SJCRH30 (cell line): ENCODE data around the gene CSTF1. TPM values are rescaled to one million over a fixed set of nuclear protein-coding genes. Genes with fewer than 3 reads are reported as not detected.
"Not testable (repeated sequence)": the region's sequence is repeated elsewhere in the genome, so short reads cannot be mapped to it uniquely, and the experiment has no call there.

Source experiments
- DNase-seq, 2 experiments: peaks; one replicate each; pipeline ENCODE4 v3.0.0-alpha.2; 2015 to 2020
- H3K27ac ChIP-seq: fragments of 250-450 bp; sonication (Bioruptor Pico); 2 replicates; pipeline ENCODE4 v1.5.1; 2020; ENCODE audit warnings: mild to moderate bottlenecking, moderate library complexity
- H3K27me3 ChIP-seq: fragments of 250-450 bp; sonication (Bioruptor Pico); 2 replicates; pipeline ENCODE4 v1.5.1; 2020; ENCODE audit warnings: mild to moderate bottlenecking, moderate library complexity
- H3K36me3 ChIP-seq: fragments of 250-450 bp; sonication (Bioruptor Pico); 2 replicates; pipeline ENCODE4 v1.5.1; 2020; ENCODE audit warnings: mild to moderate bottlenecking, moderate library complexity
- H3K4me1 ChIP-seq: fragments of 250-450 bp; sonication (Bioruptor Pico); 2 replicates; pipeline ENCODE4 v1.5.1; 2020; ENCODE audit warnings: mild to moderate bottlenecking, moderate library complexity
- H3K4me3 ChIP-seq: fragments of 250-450 bp; sonication (Bioruptor Pico); 2 replicates; pipeline ENCODE4 v1.5.1; 2020; ENCODE audit warnings: mild to moderate bottlenecking, moderate library complexity
- H3K9me3 ChIP-seq: fragments of 250-450 bp; sonication (Bioruptor Pico); replicated peaks from 2 replicates; pipeline ENCODE4 v1.5.1; 2020; ENCODE audit warnings: mild to moderate bottlenecking, moderate library complexity
- total RNA-seq: library from RNA; depleted of rRNA; stranded (reverse); fragments of >200 nt; shearing (Covaris generic); gene quantifications from 2 replicates; pipeline ENCODE4 v1.2.3, GENCODE V29; 2014

Gene CSTF1
- total RNA-seq, 1 experiment from 2014 or later = 167 TPM

DNA sequence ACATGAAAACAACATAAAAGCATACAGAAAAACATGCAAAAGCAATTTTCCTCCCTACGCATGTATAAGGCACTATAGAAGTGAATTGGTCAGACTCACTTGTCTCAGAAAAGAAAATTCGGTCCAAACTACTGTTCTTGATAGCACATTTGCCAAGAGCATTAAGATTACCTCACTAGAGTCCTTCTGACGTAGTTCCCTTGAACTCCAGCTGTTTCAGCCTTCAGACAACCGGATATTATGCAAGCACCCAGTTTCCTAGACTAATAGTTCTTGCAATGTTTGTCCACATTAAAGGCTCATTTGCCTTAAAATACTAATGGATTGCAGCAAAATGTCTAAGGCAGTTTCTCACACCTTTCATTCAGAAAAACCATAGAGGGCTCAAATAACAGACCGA, 17.1 kb downstream of the CSTF1 start:
- H3K4me1 ChIP-seq = no peaks in the 10 kb centered on the region
- no peak overlapping the region for H3K4me3 ChIP-seq
- no peak for DNase-seq
- no peak overlapping the region for H3K27ac ChIP-seq
- no peaks in the 10 kb centered on the region for H3K27me3 ChIP-seq
- H3K36me3 ChIP-seq = peaks cover 60% of the 10 kb centered on the region
- H3K9me3 ChIP-seq = no peaks in the 10 kb centered on the region

DNA sequence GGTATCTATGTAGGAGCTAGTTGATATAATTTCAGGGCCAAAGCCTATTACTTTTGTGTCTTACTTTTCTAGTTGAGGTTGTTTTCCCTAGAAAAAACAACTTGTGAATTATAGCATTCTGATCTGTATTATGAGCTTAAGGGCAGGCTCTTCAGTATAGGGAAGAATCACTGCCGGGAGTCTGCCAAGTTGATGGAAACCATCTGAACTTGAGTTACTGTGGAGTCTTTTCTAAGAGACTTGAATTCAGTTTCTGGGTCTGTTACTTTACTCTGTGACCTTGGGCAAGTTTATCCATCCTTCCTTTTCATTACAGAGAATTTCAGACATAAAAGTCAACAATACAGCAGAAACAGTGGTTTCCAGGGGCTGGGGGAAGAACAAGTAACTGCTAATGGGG, 17.5 kb downstream of the CSTF1 start:
- Histone ChIP-seq H3K9me3 (no peaks in the 10 kb centered on the region), H3K27me3 (no peaks in the 10 kb centered on the region), H3K27ac (no peak overlapping the region), H3K4me3 (no peak overlapping the region), H3K4me1 (no peaks in the 10 kb centered on the region), H3K36me3 (peaks cover 57% of the 10 kb centered on the region)
- DNase-seq = no peak

DNA sequence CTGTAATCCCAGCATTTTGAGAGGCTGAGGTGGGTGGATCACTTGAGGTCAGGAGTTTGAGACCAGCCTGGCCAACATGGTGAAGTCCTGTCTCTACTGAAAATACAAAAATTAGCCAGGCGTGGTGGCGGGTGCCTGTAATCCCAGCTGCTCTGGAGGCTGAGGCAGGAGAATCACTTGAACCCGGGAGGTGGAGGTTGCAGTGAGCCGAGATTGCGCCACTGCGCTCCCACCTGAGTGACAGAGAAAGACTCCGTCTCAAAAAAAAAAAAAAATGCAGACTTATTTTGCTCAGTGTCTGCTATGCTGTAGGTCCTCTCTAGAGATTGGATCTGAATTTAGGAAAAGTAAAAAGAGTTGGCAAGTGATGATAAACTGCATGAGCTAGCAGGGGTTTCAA, 18.8 kb downstream of the CSTF1 start:
- DNase-seq, H3K27ac ChIP-seq, H3K9me3 ChIP-seq, H3K4me1 ChIP-seq, H3K4me3 ChIP-seq, H3K27me3 ChIP-seq: not testable (repeated sequence)
- peaks cover 44% of the 10 kb centered on the region for H3K36me3 ChIP-seq

DNA sequence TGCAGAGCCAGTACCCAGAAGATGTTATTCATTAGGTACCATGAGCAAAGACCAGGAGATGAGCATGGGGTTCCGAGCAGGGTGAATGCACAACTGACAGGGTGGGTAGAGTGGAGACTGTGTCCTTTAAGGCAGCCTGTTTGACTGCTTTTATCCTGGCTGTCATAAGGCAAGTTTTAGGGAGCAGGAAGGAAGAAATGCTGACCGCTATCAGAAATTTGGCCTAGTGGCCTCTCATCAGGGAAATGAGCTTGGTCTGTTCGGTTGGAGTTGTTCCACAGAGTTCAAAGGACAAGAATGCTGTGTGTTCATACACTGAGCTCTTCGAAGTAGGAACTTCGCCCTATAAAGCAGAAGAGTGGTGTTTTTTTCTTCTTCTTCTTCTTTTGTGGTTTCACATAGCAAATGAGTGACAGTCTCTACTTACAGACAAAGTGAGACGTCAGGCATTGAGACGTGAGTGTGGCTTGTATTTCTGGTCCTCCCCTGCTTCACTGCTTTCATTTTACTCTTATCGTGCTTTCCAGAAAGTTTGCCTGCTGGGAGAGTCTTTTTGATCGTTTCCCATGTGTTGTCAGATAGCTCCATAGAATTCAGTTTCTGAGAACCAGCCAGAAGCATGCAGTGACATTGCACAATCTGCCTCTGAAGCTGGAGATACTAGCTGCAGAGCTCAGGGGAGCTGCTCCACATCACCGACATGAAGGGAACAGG, 19.5 kb downstream of the CSTF1 start, which contains the start of gene CASS4:
Gene CASS4 (plus strand): TSS at position 502 of the 714 bp plus-strand sequence. CDS start 199 bp downstream, at position 701.
- no peaks in the 10 kb centered on the region for H3K27me3 ChIP-seq
- DNase-seq = no peak
- H3K9me3 ChIP-seq = no peaks in the 10 kb centered on the region
- peaks cover 41% of the 10 kb centered on the region for H3K36me3 ChIP-seq
- H3K4me3 ChIP-seq = no peak within 1 kb of the TSS
- H3K27ac ChIP-seq = no peak within 1 kb of the TSS
- no peaks in the 10 kb centered on the region for H3K4me1 ChIP-seq

DNA sequence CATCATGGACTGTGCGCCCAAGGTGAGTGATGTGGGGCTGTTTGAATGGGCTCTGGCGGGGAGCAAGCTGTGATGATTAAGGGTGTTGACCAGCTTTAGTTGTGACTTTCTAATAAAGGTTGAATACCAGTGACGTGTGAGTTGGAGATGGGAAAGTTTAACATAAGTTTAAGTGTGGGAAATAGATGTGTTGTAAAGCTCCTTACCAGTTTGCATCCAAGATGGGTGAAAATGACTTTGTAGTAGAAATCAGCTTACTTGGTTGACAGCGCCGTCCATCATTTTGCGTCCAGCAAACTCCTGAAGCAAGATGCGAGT, 20.0 kb downstream of the CSTF1 start:
- Histone ChIP-seq H3K9me3 (no peaks in the 10 kb centered on the region), H3K27me3 (no peaks in the 10 kb centered on the region), H3K4me3 (no peak overlapping the region), H3K36me3 (peaks cover 36% of the 10 kb centered on the region), H3K27ac (no peak overlapping the region), H3K4me1 (no peaks in the 10 kb centered on the region)
- DNase-seq = no peak

DNA sequence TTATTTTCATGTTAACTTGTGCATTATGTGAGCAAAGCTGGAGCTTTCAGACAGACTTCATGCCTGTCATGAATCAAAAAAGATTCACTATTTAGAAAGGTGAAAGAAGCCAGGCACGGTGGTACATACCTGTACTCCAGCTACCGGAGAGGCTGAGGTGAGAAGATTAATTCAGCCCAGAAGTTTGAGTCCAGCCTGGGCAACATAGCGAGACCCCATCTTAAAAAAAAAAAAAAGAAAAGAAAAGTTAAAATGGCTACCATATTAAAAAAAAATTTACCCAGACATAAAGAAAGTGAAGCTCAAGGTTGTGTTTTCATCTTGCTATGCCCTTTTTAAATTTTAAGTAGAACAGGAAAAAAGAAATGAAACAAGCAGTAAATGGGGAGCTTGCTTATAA, 20.5 kb downstream of the CSTF1 start:
- H3K27ac ChIP-seq = no peak overlapping the region
- no peaks in the 10 kb centered on the region for H3K27me3 ChIP-seq
- no peak overlapping the region for H3K4me3 ChIP-seq

DNA sequence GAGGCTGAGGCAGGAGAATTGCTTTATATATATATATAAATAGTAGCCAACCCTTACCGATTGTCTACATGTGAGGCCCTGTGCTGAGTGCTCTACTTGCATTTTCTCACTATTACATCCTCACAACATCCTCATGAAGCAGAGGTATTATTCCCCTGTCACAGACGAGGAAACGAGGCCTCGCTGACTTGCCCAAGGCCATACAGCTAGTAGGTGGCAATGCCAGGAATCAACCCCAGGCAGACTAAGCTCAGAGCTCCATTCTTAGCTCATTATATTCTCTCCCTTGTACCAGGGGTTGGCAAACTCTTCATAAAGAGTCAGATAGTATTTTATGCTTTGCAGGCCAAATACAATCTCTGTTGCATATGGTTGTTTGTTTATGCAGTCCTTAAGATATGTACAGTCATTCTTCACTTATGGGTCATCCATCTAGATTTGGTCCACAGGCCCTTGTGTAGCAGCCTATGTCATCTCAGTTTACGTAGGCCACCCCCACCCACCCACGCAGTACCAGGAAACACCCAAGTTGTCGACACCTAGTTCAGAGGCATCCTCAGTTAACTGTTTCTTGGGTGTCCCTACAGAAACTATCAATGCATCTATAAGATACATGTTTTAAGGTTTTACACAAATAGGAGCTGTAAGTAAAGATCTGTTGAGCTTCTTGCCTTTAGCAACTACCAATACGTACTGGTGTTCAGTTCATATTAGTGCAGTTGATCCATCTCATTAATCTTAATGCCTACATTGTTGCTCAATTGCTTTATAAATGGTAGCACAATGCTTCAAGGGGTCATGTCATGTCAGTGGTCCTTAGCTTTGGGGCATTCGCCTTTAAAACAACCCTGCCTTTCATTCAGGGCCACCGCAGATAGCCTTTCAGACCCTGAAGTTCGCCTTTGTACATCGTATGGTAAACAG, 22.7 kb downstream of the CSTF1 start:
- no peak for DNase-seq
- Histone ChIP-seq H3K36me3 (peaks cover 9% of the 10 kb centered on the region), H3K27me3 (no peaks in the 10 kb centered on the region), H3K4me3 (no peak overlapping the region), H3K9me3 (no peaks in the 10 kb centered on the region), H3K27ac (no peak overlapping the region), H3K4me1 (no peaks in the 10 kb centered on the region)

More for the DNA sequence above, 20.5 kb downstream of the CSTF1 start:
- Histone ChIP-seq H3K4me1 (no peaks in the 10 kb centered on the region), H3K9me3 (no peaks in the 10 kb centered on the region), H3K36me3 (peaks cover 31% of the 10 kb centered on the region)
- DNase-seq = no peak

DNA sequence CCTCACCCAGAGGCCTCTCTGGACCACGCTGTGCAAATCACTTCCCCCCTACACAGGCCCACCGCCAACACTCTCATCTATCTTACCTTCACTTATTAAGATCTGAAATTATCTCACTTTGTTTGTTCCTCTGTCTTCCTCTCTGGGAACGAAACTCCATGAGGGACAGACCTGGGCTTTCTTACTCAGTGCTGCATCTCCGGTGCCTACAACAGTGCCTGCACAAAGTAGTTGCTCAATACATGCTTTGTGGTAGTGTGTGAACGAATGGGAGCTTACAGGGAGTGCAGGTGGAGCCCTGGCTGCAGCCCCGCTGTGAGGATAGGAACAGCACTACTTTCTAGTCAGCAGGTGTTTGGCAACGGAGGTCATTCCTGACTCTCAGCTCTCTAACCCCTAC, 25.0 kb downstream of the CSTF1 start:
- Histone ChIP-seq H3K4me3 (no peak overlapping the region), H3K27ac (no peak overlapping the region), H3K9me3 (no peaks in the 10 kb centered on the region), H3K36me3 (peaks cover 7% of the 10 kb centered on the region), H3K4me1 (peaks cover 7% of the 10 kb centered on the region), H3K27me3 (no peaks in the 10 kb centered on the region)
- DNase-seq = no peak

DNA sequence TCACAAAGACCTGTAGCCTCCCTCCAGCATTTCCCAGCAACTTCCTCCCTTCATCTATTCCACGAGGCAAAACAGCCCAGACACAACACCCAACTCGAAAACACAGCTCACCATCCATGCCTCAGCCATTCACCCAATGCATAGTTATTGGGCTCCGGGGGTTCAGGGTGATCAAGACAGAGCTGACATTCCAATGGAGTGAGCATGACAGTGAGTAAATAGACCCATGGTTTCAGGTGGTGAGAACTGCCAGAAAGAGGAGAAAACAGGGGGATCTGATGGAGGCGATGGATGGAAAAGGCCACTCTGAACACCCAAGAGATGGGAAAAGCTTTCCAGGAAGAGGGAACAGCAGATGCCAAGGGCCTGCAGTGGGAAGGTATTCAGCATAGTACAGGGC, 25.5 kb downstream of the CSTF1 start:
- H3K9me3 ChIP-seq = no peaks in the 10 kb centered on the region
- H3K4me3 ChIP-seq = no peak overlapping the region
- no peaks in the 10 kb centered on the region for H3K27me3 ChIP-seq
- H3K36me3 ChIP-seq = peaks cover 7% of the 10 kb centered on the region
- peaks cover 8% of the 10 kb centered on the region for H3K4me1 ChIP-seq
- no peak overlapping the region for H3K27ac ChIP-seq
- DNase-seq = no peak

DNA sequence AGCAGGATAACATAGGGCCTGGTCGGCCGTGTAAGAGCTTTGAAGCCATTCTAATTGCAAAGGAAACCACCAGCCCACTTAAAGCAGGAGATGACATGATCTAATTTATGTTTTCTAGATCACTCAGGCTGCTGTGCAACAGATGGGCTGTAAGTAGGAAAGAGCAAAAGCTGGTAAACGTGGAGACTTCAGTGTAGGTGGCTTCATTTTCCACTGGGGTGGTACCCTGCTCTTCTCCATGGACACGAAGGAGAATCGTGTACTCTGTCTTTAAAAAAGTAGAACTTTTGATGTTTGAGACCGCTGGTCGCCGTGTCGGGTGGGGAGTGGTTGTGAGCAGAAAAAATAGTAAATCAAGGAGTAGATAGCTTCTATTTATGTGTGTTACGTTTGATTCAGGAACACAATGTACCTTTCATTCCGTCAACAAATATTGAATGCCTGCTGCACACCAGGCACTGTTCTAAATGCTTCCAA, 26.0 kb downstream of the CSTF1 start:
- H3K27ac ChIP-seq = no peak overlapping the region
- DNase-seq = no peak
- peaks cover 11% of the 10 kb centered on the region for H3K4me1 ChIP-seq

DNA sequence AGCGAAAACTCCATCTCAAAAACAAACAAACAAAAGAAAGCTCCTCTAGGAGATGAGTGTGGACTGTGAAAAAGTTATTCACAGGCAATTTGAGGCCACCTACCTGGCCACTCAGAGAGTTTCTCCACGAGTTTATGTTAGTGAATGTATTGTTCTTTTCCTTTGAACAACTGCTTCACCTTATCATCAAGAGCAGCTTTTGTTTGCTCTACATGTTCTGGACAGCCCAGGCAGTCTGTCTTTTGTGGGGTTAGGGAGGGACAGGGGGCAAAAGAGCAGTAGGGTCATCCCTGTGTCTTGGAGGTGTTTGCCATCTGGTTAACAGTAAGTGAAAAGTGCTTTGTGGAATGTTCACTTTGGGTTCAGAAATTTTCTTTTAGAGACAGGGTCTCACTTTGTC, 27.6 kb downstream of the CSTF1 start:
- Histone ChIP-seq H3K4me1 (peaks cover 11% of the 10 kb centered on the region), H3K36me3 (peaks cover 4% of the 10 kb centered on the region; the same call in 1 of the 2 replicates), H3K27me3 (no peaks in the 10 kb centered on the region), H3K4me3 (no peak overlapping the region), H3K27ac (no peak overlapping the region), H3K9me3 (no peaks in the 10 kb centered on the region)
- no peak for DNase-seq

More for the DNA sequence above, 26.0 kb downstream of the CSTF1 start:
- Histone ChIP-seq H3K27me3 (no peaks in the 10 kb centered on the region), H3K9me3 (no peaks in the 10 kb centered on the region), H3K4me3 (no peak overlapping the region), H3K36me3 (peaks cover 7% of the 10 kb centered on the region)

DNA sequence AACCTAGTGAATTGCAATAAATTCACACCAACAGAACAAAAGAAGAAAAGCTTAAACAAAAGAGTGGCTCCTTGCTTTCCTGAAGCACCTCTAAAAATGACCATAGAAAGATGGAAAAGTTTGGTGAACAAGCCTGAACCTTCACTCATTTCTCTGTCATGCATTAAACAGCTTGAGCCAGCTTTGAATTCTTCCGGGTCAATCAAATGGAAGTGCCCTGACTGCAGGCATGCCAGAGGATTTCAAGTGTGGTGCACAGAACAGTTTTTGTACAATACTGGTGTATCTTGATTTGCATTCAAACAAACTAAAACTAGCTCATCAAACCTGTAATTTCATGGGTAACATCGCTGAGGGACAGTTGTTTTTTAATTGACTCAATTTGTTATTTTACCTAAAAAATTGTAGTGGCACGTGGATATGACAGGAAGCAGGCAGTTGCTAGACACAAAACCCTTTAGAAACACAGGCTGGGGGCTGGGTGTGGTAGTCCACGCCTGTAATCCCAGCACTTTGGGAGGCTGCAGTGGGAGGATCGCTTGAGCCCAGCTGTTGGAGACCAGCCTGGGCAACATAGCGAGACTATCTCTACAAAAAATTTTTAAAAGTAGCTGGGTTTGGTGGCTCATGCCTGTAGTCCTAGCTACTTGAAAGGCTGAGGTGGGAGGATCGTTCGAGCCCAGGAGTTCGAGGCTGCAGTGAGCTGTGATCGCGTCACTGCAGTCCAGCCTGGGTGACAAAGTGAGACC, 28.7 kb downstream of the CSTF1 start:
- Histone ChIP-seq H3K4me3 (no peak overlapping the region), H3K27ac (no peak overlapping the region), H3K9me3 (no peaks in the 10 kb centered on the region), H3K27me3 (no peaks in the 10 kb centered on the region), H3K36me3 (peaks cover 4% of the 10 kb centered on the region; the same call in 1 of the 2 replicates), H3K4me1 (peaks cover 11% of the 10 kb centered on the region)
- DNase-seq = no peak

DNA sequence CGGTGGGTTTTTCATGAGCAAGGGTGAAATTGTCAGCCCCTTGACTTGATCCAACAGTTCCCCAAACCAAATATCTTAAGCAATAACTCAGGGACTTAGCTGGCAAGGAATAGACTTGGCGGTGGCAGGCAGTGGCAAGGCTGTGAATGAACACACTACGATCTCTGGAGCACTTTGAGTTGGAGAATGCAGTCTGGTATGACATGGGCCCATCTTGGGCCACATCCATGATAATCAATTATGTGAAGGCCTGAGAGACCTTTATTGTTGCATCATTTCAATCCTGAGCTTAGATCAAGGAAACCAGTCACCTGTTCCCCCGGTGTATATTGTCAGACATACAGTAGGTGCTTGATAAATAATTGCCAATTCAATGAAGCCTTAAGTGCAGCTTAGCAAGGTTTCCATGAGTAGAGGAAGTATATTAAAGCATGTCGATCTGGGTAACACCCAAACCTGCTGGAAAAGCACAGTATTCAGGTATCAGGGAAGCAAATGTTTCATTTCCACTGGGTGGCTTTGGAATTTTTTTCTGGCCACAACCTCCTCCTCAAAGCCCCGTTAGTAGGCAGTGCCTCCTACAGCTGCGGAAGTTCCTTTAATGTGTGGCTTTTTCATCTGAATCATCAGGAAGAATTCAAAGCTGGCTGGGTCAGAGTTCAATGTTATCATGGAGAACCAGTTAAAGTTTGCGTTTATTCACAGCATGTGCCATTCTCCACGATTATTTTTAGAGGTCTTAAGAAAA, 29.8 kb downstream of the CSTF1 start:
- Histone ChIP-seq H3K36me3 (no peaks in the 10 kb centered on the region), H3K4me1 (peaks cover 11% of the 10 kb centered on the region), H3K27me3 (no peaks in the 10 kb centered on the region), H3K4me3 (peak overlapping the region; percentile 38), H3K27ac (peak overlapping the region; percentile 71), H3K9me3 (no peaks in the 10 kb centered on the region)
- peak; percentile 71 to 87 for DNase-seq

DNA sequence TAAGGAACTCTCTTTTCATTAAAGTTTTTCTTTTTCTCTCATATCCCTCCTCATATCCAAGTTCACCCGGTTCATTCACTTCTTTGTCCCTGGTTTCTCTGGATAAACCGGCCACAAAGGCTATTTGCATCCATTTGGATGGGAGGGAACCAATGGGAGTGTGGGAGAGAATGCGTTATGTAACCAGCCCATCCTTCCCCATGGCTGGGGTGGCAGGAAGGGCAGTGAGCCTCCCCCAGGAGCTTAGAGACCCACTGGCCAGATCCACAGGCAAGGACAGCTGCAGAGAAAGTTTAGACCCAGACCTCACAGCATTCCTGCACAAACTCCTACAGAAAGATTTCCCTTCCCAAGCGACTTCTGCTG, 30.4 kb downstream of the CSTF1 start:
- peak overlapping the region; percentile 71 for H3K27ac ChIP-seq
- H3K27me3 ChIP-seq = no peaks in the 10 kb centered on the region
- H3K4me3 ChIP-seq = peak overlapping the region; percentile 38
- H3K4me1 ChIP-seq = peaks cover 11% of the 10 kb centered on the region
- peak; percentile 93 to 97 for DNase-seq
- no peaks in the 10 kb centered on the region for H3K9me3 ChIP-seq
- no peaks in the 10 kb centered on the region for H3K36me3 ChIP-seq
